ENCODE measurements around the gene CMIP.

DNA sequence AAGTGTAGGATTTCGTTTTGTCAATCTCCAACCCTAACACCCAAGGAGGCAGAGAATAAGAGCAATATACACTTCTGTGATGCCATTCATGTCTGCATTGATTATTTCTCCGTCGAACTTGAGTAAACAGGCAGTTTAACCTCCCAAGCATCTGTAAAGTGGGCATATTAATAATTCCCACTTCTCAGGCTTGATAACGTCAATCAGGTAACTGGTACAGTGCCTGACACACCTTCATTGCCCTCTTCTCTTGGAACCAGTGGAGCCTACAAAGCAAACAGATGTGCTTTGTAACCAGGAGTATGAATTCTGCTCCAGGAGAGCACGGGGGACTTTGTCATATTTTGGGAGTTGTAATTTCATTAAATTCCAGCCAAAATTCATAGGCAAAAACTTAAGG is 302.0 kb downstream of the CMIP start:
- no peak for TF ChIP-seq RAD21 (IDR thresholded peaks at IDR 0.05; ENCODE audit: low read depth)
- no peak for TF ChIP-seq EP300 (IDR thresholded peaks at IDR 0.05; ENCODE audit: borderline replicate concordance)
- TF ChIP-seq CEBPB (IDR thresholded peaks at IDR 0.05): no peak
- TF ChIP-seq FOXM1 (IDR thresholded peaks at IDR 0.05; ENCODE audit: borderline replicate concordance, low read depth): no peak
- no peak for TF ChIP-seq USF1 (IDR thresholded peaks at IDR 0.05)
- TF ChIP-seq MAX (IDR thresholded peaks at IDR 0.05): no peak
- TF ChIP-seq TAF1 (IDR thresholded peaks at IDR 0.05; ENCODE audit: low read depth): no peak
